K562 (cell line): Measurements from ENCODE around the gene LENG8.

Source experiments
- ATF1 ChIP-seq, 2 experiments: fragments of 450-650 bp in 1 of 2; IDR thresholded peaks; 2 replicates each; pipeline ENCODE4 v1.6.1; 2016; ENCODE audit warnings: missing compliant biosample characterization in 1 of 2, missing genetic modification characterization in 1 of 2
- DDX20 ChIP-seq: fragments of 450-650 bp; IDR thresholded peaks from 2 replicates; pipeline ENCODE4 v1.6.1; 2016; ENCODE audit warnings: missing genetic modification characterization, low read depth, mild to moderate bottlenecking, missing compliant biosample characterization, moderate library complexity
- EP300 ChIP-seq: IDR thresholded peaks from 2 replicates; pipeline ENCODE4 v1.6.1; 2012; ENCODE audit warnings: low read length, improper control_type of control experiment
- GABPA ChIP-seq: fragments of 200-800 bp; sonication (Bioruptor generic); conservative IDR thresholded peaks from 2 replicates; pipeline ENCODE4 v1.6.1; 2016; ENCODE audit warnings: low read depth, missing genetic modification characterization, missing compliant biosample characterization
- HNRNPL ChIP-seq: fragments of 200-400 bp; formaldehyde crosslinking; IDR thresholded peaks from 2 replicates; pipeline ENCODE4 v1.6.1; 2017; ENCODE audit warnings: low read depth, mild to moderate bottlenecking, low read length
- IRF1 ChIP-seq: sonication (generic); formaldehyde crosslinking; IDR thresholded peaks from 2 replicates; pipeline ENCODE4 v1.8.0; 2022; ENCODE audit warnings: missing genetic modification reagents, mild to moderate bottlenecking, borderline replicate concordance
- KDM2B ChIP-seq: fragments of 250-450 bp; sonication (Bioruptor Pico); IDR thresholded peaks from 2 replicates; pipeline ENCODE4 v1.8.0; 2021; ENCODE audit warnings: mild to moderate bottlenecking, moderate library complexity
- NONO ChIP-seq, 2 experiments: fragments of 200-400 bp in 1 of 2; fragments of 450-650 bp in 1 of 2; formaldehyde crosslinking in 1 of 2; IDR thresholded peaks; 2 replicates each; pipeline ENCODE4 v1.6.1; 2017; ENCODE audit warnings: low read depth in 2 of 2, mild to moderate bottlenecking in 2 of 2, moderate library complexity in 2 of 2, low read length in 1 of 2
- ZNF263 ChIP-seq: sonication (generic); formaldehyde crosslinking; IDR thresholded peaks from 2 replicates; pipeline ENCODE4 v1.8.0; 2022; ENCODE audit warnings: mild to moderate bottlenecking, missing genetic modification reagents, borderline replicate concordance
- ZNF280A ChIP-seq: fragments of 450-650 bp; IDR thresholded peaks from 2 replicates; pipeline ENCODE4 v1.6.1; 2018; ENCODE audit warnings: mild to moderate bottlenecking, low read depth; ENCODE audit not compliant: partially characterized antibody
- ZNF609 ChIP-seq: sonication (generic); formaldehyde crosslinking; IDR thresholded peaks from 2 replicates; pipeline ENCODE4 v1.8.1; 2023; ENCODE audit warnings: missing genetic modification reagents, mild to moderate bottlenecking, borderline replicate concordance

GRCh38 chr19:54424201-54424600, 24.8 kb upstream of the LENG8 start:
- TF ChIP-seq KDM2B (no peak), GABPA (no peak), HNRNPL (no peak), ATF1 (CRISPR knock-in tag; IDR thresholded peaks at IDR 0.05) (no peak), ATF1 (tag; IDR thresholded peaks at IDR 0.05) (no peak), IRF1 (CRISPR knock-in tag) (no peak), NONO (IDR thresholded peaks at IDR 0.05; ENCODE audit: low read depth in 2 of 2, low read length in 1 of 2) (no peak), EP300 (no peak), ZNF263 (CRISPR knock-in tag) (no peak), ZNF280A (no peak), DDX20 (tag) (no peak), ZNF609 (CRISPR knock-in tag) (no peak)
